Measurements from ENCODE around the gene ARID4B.
"Not testable (repeated sequence)": the region's sequence is repeated elsewhere in the genome, so short reads cannot be mapped to it uniquely, and the experiment has no call there.

Gene ARID4B

GRCh38 chr1:235268379-235269125, 59.4 kb downstream of the ARID4B start:
- no peak for DNase-seq

- no peak for DNase-seq
Measured at GRCh38 chr1:235266967-235267366, 61.0 kb downstream of the ARID4B start.

GRCh38 chr1:235266325-235266724, 61.7 kb downstream of the ARID4B start:
- peak; percentile 9 for DNase-seq

GRCh38 chr1:235265900-235266299, 62.1 kb downstream of the ARID4B start:
- peak; percentile 47 for DNase-seq

GRCh38 chr1:235264327-235264726, 63.7 kb downstream of the ARID4B start:
- DNase-seq: no peak

- DNase-seq: no peak
Measured at GRCh38 chr1:235262539-235262938, 65.4 kb downstream of the ARID4B start.

- no peak for DNase-seq
Measured at GRCh38 chr1:235261243-235261642, 66.7 kb downstream of the ARID4B start.

- DNase-seq: no peak
Measured at GRCh38 chr1:235259133-235259778, 68.7 kb downstream of the ARID4B start.

- DNase-seq: not testable (repeated sequence)
Measured at GRCh38 chr1:235258068-235258467, 69.9 kb downstream of the ARID4B start.

GRCh38 chr1:235254721-235255120, 73.3 kb downstream of the ARID4B start:
- no peak for DNase-seq

- peak; percentile 68 for DNase-seq
Measured at GRCh38 chr1:235253219-235253962, 74.6 kb downstream of the ARID4B start.

- DNase-seq: no peak
Measured at GRCh38 chr1:235250430-235250829, 77.5 kb downstream of the ARID4B start.

- DNase-seq: no peak
Measured at GRCh38 chr1:235246022-235246948, 81.7 kb downstream of the ARID4B start.

GRCh38 chr1:235244974-235245592, 82.9 kb downstream of the ARID4B start:
- no peak for DNase-seq

- no peak for DNase-seq
Measured at GRCh38 chr1:235240960-235241359, 87.0 kb downstream of the ARID4B start.

GRCh38 chr1:235239851-235240250, 88.1 kb downstream of the ARID4B start:
- peak; percentile 11 for DNase-seq

- no peak for DNase-seq
Measured at GRCh38 chr1:235238558-235238957, 89.4 kb downstream of the ARID4B start.

- no peak for DNase-seq
Measured at GRCh38 chr1:235236128-235236527, 91.9 kb downstream of the ARID4B start.

- no peak for DNase-seq
Measured at GRCh38 chr1:235229868-235230267, 98.1 kb downstream of the ARID4B start.

- DNase-seq: no peak
Measured at GRCh38 chr1:235227414-235227813, 100.6 kb downstream of the ARID4B start.

GRCh38 chr1:235226933-235227332, 101.0 kb downstream of the ARID4B start:
- DNase-seq: no peak

GRCh38 chr1:235225299-235225698, 102.7 kb downstream of the ARID4B start:
- DNase-seq: no peak
